GM12873 (cell line): ENCODE measurements around the gene RPL36.

ENCODE experiments used
- TF ChIP-seq, protein P1 (sequence below): IDR thresholded peaks from 2 replicates; pipeline ENCODE4 v1.5.1; 2012; ENCODE audit warnings: low read depth, mild to moderate bottlenecking, moderate library complexity, low read length, control low read depth; ENCODE audit not compliant: insufficient read depth; ENCODE audit errors: missing control alignments

Gene RPL36

DNA sequence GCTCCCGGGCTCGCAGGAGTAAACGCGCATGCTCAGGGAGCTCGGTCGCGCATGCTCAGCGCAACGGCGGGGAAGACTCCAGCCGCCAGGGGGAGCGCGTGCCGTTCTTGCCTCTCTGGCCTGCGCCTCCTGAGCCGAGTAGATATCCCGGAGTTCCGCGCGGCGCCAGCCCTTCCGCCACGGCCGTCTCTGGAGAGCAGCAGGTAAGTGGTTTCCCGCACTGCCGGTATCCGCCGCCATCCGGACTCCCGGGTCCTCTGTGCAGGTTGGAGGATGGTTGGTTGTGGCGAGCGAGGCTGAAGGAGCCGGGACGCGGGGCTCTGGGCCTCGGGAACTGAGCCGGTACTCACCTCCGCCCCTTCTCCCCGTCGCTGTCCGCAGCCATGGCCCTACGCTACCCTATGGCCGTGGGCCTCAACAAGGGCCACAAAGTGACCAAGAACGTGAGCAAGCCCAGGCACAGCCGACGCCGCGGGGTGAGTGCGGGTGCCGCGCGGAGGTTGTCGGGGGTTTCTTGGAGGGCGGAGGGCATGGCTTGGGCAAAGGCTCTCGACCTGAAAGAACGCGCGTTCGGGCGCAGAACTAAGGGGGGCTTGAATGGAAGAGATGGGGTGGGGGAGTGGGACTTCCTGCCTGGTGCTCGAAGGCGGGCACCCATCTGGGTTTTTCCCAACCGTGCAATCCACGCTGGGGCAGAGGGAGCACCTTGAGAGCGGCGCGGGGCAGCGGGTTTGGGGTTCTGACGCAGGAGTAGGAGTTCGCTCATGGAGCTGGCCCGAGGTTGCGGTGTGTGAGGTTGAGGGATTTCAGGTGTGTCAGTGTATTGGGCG, at the start of gene RPL36:
TSS of gene RPL36 (plus strand) at position 171 of the 830 bp plus-strand sequence. CDS start at position 384, 213 bp downstream.
- TF ChIP-seq, protein P1, sequence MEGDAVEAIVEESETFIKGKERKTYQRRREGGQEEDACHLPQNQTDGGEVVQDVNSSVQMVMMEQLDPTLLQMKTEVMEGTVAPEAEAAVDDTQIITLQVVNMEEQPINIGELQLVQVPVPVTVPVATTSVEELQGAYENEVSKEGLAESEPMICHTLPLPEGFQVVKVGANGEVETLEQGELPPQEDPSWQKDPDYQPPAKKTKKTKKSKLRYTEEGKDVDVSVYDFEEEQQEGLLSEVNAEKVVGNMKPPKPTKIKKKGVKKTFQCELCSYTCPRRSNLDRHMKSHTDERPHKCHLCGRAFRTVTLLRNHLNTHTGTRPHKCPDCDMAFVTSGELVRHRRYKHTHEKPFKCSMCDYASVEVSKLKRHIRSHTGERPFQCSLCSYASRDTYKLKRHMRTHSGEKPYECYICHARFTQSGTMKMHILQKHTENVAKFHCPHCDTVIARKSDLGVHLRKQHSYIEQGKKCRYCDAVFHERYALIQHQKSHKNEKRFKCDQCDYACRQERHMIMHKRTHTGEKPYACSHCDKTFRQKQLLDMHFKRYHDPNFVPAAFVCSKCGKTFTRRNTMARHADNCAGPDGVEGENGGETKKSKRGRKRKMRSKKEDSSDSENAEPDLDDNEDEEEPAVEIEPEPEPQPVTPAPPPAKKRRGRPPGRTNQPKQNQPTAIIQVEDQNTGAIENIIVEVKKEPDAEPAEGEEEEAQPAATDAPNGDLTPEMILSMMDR: peak; percentile 99

DNA sequence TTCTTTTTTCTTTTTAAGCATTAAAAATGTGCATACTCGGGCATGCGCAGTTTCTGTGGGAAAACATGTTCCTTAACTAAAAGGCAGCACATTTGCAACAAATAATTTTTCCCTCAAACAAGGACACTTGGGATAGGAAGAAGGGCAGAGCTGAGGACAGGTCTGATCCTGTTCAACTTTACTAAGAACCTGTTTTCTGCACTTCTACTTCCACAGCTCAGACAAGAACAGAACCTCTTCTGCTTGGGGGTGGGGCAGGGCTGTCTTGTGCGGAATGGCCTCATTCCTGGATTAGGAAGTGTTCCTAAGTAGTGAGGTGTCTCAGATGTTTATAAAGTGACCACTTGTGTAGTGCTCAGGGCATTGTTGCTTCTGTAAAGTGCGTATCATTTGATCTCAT, 48.9 kb upstream of the RPL36 start:
- TF ChIP-seq, protein P1: no peak

DNA sequence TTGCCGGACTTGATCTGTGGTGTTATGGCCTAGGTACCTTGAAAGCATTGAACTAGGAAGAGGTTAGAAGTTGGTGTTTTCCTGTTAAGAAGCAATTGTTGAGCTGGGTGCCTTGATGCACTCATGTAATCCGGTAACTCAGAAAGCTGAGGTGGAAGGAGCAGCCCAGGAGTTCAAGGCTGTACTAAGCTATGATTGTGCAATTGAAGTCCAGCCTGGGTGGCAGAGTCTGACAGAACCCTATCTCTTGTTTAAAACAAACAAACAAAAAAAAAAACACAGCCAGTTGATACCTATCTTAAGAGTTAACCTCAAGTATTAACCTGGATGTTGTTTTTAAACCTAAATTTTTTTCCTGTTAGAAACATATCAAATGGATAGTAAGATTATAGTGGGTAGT, 47.9 kb upstream of the RPL36 start:
- TF ChIP-seq, protein P1: no peak

DNA sequence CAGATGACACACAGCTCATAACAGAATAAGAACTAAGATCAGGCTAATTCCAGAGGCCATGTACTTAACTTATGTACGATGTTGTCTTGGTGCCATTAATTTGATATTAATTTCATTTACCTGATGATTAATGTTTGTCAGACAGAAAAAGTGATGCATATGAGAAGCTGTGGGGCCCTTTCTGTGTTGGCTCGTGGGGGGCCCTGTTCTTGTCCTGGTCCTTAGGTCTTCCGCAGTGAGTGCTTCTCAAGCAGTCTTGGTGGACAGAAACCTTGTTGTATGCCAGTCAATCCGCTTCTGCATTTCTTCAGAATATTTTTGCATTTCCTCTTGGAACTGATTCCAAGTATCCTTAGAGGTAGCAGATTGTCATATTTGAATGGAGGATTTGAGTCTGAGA, 47.0 kb upstream of the RPL36 start:
- TF ChIP-seq, protein P1: no peak

DNA sequence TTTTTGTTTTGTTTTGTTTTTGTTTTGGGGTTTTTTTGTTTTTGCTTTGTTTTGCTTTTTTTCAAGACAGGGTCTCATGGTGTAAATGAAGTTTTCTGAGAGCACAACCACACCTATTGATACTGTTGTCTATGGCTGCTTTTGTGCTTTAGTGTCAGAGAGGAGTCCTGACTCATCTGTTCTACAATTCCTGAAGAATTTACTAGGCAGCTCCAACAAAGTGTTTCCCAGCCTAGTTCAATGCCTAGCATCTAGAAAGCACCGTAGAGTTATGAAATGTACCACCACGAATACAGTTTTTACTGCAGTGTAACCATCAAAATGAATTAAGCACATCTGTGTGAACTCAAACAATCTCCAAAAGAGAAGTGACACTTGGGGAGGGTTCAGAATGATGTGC, 46.1 kb upstream of the RPL36 start:
- TF ChIP-seq, protein P1: no peak

DNA sequence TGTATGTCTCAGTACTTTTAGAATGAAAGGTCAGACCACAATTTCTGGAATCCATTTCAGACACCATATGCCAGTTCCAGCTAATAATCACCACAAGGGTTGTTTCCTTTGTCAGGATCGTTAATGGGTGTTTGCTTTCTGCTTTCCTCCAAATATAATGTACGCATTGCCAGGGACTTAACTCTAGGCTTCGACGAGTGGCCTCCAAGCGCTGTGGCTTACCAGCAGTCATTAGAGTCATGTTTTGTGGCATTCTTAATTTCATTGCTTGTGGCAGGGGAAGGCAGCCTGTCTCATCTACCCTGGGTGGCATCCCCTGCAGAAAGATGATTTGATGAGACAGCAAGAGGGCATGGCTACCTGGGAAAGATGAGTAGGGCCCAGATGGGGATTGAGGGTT, 44.7 kb upstream of the RPL36 start:
- TF ChIP-seq, protein P1: no peak

DNA sequence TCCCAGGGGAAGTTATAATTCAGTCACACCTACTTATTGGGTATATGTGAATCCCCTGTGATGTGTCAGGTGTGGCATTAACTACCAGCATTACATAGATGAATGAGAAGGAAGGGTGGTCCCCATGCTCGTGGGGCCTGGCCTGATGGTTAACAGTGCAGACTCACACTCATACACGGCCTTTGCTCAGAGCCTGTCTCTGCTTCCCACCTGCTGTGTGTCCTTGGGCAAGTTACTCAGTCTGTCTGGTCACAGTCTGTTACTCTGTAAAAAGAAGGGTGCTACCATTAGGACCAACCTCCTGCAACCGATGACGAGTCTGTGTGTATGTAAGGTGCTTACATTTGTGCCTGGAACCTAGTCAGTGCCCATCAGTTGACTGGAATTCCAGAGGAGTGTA, 43.4 kb upstream of the RPL36 start:
- TF ChIP-seq, protein P1: no peak
